GM23338 (cell line): ENCODE results near the gene FHIT. TPM values are rescaled to one million over a fixed set of nuclear protein-coding genes. Genes with fewer than 3 reads are reported as not detected.

ENCODE experiments used
- ATAC-seq: fragments of 200-7000 bp; cut with Tn5 transposase; 3 replicates; pipeline ENCODE4 v1.9.1; 2020
- DNase-seq: peaks from one replicate; pipeline ENCODE4 v3.0.0-alpha.2; 2015; ENCODE audit warnings: low spot score
- H2AFZ ChIP-seq: fragments of 200-600 bp; sonication (generic); 2 replicates; pipeline ENCODE4 v1.8.0; 2016; ENCODE audit warnings: antibody characterized with exemption, mild to moderate bottlenecking, moderate library complexity
- H3F3A ChIP-seq: fragments of 200-600 bp; sonication (generic); replicated peaks from 2 replicates; pipeline ENCODE4 v1.8.0; 2017; ENCODE audit warnings: antibody characterized with exemption, mixed run types, low read depth
- H3K27ac ChIP-seq: fragments of 200-600 bp; sonication (generic); 2 replicates; pipeline ENCODE4 v1.6.1; 2016; ENCODE audit warnings: low read depth
- H3K27me3 ChIP-seq: fragments of 200-600 bp; sonication (generic); 2 replicates; pipeline ENCODE4 v1.8.0; 2016; ENCODE audit warnings: mild to moderate bottlenecking, mixed run types, moderate library complexity; ENCODE audit not compliant: insufficient read depth
- H3K36me3 ChIP-seq: fragments of 200-600 bp; sonication (generic); 2 replicates; pipeline ENCODE4 v1.8.0; 2016; ENCODE audit warnings: mild to moderate bottlenecking; ENCODE audit not compliant: insufficient read depth
- H3K4me1 ChIP-seq: fragments of 200-600 bp; sonication (generic); 2 replicates; pipeline ENCODE4 v1.8.0; 2016; ENCODE audit warnings: mild to moderate bottlenecking, moderate library complexity; ENCODE audit not compliant: insufficient read depth
- H3K4me2 ChIP-seq: fragments of 200-600 bp; sonication (generic); 2 replicates; pipeline ENCODE4 v1.7.1; 2017; ENCODE audit warnings: mixed run types
- H3K4me3 ChIP-seq: fragments of 200-600 bp; sonication (generic); 2 replicates; pipeline ENCODE4 v1.6.1; 2016; ENCODE audit warnings: mixed run types
- H3K79me2 ChIP-seq: fragments of 200-600 bp; sonication (generic); replicated peaks from 2 replicates; pipeline ENCODE4 v1.8.0; 2017; ENCODE audit warnings: mild to moderate bottlenecking; ENCODE audit not compliant: insufficient read depth
- H3K9me2 ChIP-seq: fragments of 200-600 bp; sonication (generic); 2 replicates; pipeline ENCODE4 v1.8.0; 2017; ENCODE audit not compliant: insufficient read depth
- H4K20me1 ChIP-seq: fragments of 200-600 bp; sonication (generic); replicated peaks from 2 replicates; pipeline ENCODE4 v1.8.0; 2017; ENCODE audit warnings: mild to moderate bottlenecking; ENCODE audit not compliant: insufficient read depth
- H3K27ac Mint-ChIP-seq: 2 replicates; pipeline ENCODE4 v1.8.0; 2020; ENCODE audit warnings: inconsistent platforms, mild to moderate bottlenecking, moderate library complexity, mixed read lengths
- H3K27me3 Mint-ChIP-seq: 3 replicates; pipeline ENCODE4 v1.8.0; 2022; ENCODE audit warnings: low read depth, mild to moderate bottlenecking, moderate library complexity, mixed read lengths, inconsistent platforms; ENCODE audit not compliant: insufficient read depth, poor library complexity
- H3K36me3 Mint-ChIP-seq: 3 replicates; pipeline ENCODE4 v1.8.0; 2021; ENCODE audit warnings: low read depth, mild to moderate bottlenecking, inconsistent platforms, moderate library complexity, mixed read lengths
- H3K4me1 Mint-ChIP-seq: 3 replicates; pipeline ENCODE4 v1.8.0; 2020; ENCODE audit warnings: mild to moderate bottlenecking, inconsistent platforms, mixed read lengths
- H3K4me3 Mint-ChIP-seq: 3 replicates; pipeline ENCODE4 v1.8.0; 2021; ENCODE audit warnings: moderate library complexity, mild to moderate bottlenecking, inconsistent platforms, mixed read lengths
- H3K9me3 Mint-ChIP-seq: 3 replicates; pipeline ENCODE4 v1.8.0; 2020; ENCODE audit warnings: moderate library complexity, mild to moderate bottlenecking, inconsistent platforms, mixed read lengths
- CREB1 ChIP-seq: fragments of 250-450 bp; sonication (Bioruptor Pico); IDR thresholded peaks from 2 replicates; pipeline ENCODE4 v1.5.0; 2020; ENCODE audit warnings: low read depth, mild to moderate bottlenecking, moderate library complexity
- CTCF ChIP-seq, 2 experiments: fragments of 200-600 bp in 1 of 2; sonication (generic) in 1 of 2; conservative IDR thresholded peaks; 2 replicates each; pipeline versions ENCODE4 v1.5.1 to v1.6.1; 2016 to 2017; ENCODE audit warnings: antibody characterized with exemption in 2 of 2, low read depth in 2 of 2, mild to moderate bottlenecking in 2 of 2, moderate library complexity in 1 of 2
- ETS1 ChIP-seq: IDR thresholded peaks from 2 replicates; pipeline ENCODE4 v1.6.1; 2016; ENCODE audit warnings: antibody characterized with exemption
- EZH2 ChIP-seq: fragments of 200-600 bp; sonication (generic); IDR thresholded peaks from one replicate; pipeline ENCODE4 v1.8.0; 2017; ENCODE audit warnings: antibody characterized with exemption, mild to moderate bottlenecking, low read depth; ENCODE audit not compliant: unreplicated experiment
- EZH2phosphoT487 ChIP-seq: fragments of 200-600 bp; sonication (generic); IDR thresholded peaks from one replicate; pipeline ENCODE4 v1.8.1; 2018; ENCODE audit warnings: antibody characterized with exemption; ENCODE audit not compliant: unreplicated experiment
- JUNB ChIP-seq: IDR thresholded peaks from one replicate; pipeline ENCODE4 v1.6.1; 2016; ENCODE audit warnings: antibody characterized with exemption; ENCODE audit not compliant: unreplicated experiment
- NANOG ChIP-seq: IDR thresholded peaks from 2 replicates; pipeline ENCODE4 v1.6.1; 2016; ENCODE audit warnings: antibody characterized with exemption, borderline replicate concordance
- POLR2AphosphoS5 ChIP-seq: IDR thresholded peaks from 2 replicates; pipeline ENCODE4 v1.6.1; 2016; ENCODE audit warnings: antibody characterized with exemption, low read depth
- STAT1 ChIP-seq: IDR thresholded peaks from one replicate; pipeline ENCODE4 v1.6.1; 2016; ENCODE audit warnings: antibody characterized with exemption; ENCODE audit not compliant: unreplicated experiment
- ZNF114 ChIP-seq: fragments of 250-450 bp; sonication (Bioruptor Pico); IDR thresholded peaks from 2 replicates; pipeline ENCODE4 v1.5.0; 2020; ENCODE audit warnings: mild to moderate bottlenecking, moderate library complexity
- ZNF331 ChIP-seq: fragments of 250-450 bp; sonication (Bioruptor Pico); IDR thresholded peaks from 2 replicates; pipeline ENCODE4 v1.5.0; 2020; ENCODE audit warnings: low read depth, mild to moderate bottlenecking, moderate library complexity
- ZNF462 ChIP-seq: fragments of 250-450 bp; sonication (Bioruptor Pico); IDR thresholded peaks from 2 replicates; pipeline ENCODE4 v1.5.0; 2020; ENCODE audit warnings: mild to moderate bottlenecking, moderate library complexity
- polyA plus RNA-seq: library from polyadenylated mRNA; unstranded; fragments of >200 nt; fragmentation: Nextera tagmentation; extraction: Ambion mirVana; gene quantifications from 2 replicates; pipeline ENCODE4 v1.2.1, GENCODE V29; 2016
- total RNA-seq: library from RNA; depleted of rRNA; stranded (reverse); fragments of >200 nt; shearing (Covaris generic); gene quantifications from 2 replicates; pipeline ENCODE4 v1.2.3, GENCODE V29; 2014
- TF ChIP-seq, protein P1 (sequence below): IDR thresholded peaks from one replicate; pipeline ENCODE4 v1.6.1; 2018; ENCODE audit warnings: antibody characterized with exemption; ENCODE audit not compliant: unreplicated experiment

FHIT gene
- total and polyA plus RNA-seq, 2 experiments from 2014 or later, result 3.0 to 8.3 TPM

DNA sequence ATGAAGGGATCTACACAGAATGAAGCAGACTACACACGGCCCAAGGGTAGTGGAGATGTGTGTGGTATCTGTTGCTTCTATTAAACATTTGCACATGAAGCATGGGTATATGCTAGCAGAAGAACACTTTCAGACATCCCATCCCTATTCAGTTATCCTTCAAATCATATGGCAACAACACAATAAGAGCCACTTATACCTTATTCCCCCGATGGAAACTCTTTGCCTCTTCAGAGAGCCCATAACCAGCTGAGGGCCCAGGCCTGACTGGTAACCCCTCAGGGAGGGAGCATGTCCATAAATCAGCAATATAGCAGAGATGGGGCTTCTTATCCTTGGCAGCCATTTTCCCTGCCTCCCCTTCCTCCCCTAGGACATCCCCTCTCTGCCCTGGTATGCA lies 210.6 kb downstream of the FHIT start:
- H3K4me1 ChIP-seq, result no peaks in the 10 kb centered on the region
- no peak overlapping the region for H3K27ac Mint-ChIP-seq
- peaks cover 19% of the 10 kb centered on the region for H3K9me3 Mint-ChIP-seq
- H3F3A ChIP-seq, result no peaks in the 10 kb centered on the region
- peaks cover 40% of the 10 kb centered on the region; the same call in 2 of the 3 replicates for H3K36me3 Mint-ChIP-seq
- H3K27me3 ChIP-seq, result no peaks in the 10 kb centered on the region
- no peaks in the 10 kb centered on the region for H4K20me1 ChIP-seq
- H3K27ac ChIP-seq, result no peak overlapping the region
- no peak overlapping the region for H3K4me3 ChIP-seq
- H3K9me2 ChIP-seq, result no peaks in the 10 kb centered on the region
- peaks cover 3% of the 10 kb centered on the region for H3K27me3 Mint-ChIP-seq
- H3K4me3 Mint-ChIP-seq, result no peak overlapping the region
- no peak overlapping the region for H2AFZ ChIP-seq
- H3K4me2 ChIP-seq, result no peak overlapping the region
- TF ChIP-seq CREB1 (CRISPR knock-in tag), result no peak
- TF ChIP-seq EZH2, result no peak
- TF ChIP-seq JUNB, result no peak
- TF ChIP-seq ZNF114 (CRISPR knock-in tag), result no peak
- TF ChIP-seq STAT1, result no peak
- no peak for TF ChIP-seq ZNF331 (CRISPR knock-in tag)
- TF ChIP-seq, protein P1, sequence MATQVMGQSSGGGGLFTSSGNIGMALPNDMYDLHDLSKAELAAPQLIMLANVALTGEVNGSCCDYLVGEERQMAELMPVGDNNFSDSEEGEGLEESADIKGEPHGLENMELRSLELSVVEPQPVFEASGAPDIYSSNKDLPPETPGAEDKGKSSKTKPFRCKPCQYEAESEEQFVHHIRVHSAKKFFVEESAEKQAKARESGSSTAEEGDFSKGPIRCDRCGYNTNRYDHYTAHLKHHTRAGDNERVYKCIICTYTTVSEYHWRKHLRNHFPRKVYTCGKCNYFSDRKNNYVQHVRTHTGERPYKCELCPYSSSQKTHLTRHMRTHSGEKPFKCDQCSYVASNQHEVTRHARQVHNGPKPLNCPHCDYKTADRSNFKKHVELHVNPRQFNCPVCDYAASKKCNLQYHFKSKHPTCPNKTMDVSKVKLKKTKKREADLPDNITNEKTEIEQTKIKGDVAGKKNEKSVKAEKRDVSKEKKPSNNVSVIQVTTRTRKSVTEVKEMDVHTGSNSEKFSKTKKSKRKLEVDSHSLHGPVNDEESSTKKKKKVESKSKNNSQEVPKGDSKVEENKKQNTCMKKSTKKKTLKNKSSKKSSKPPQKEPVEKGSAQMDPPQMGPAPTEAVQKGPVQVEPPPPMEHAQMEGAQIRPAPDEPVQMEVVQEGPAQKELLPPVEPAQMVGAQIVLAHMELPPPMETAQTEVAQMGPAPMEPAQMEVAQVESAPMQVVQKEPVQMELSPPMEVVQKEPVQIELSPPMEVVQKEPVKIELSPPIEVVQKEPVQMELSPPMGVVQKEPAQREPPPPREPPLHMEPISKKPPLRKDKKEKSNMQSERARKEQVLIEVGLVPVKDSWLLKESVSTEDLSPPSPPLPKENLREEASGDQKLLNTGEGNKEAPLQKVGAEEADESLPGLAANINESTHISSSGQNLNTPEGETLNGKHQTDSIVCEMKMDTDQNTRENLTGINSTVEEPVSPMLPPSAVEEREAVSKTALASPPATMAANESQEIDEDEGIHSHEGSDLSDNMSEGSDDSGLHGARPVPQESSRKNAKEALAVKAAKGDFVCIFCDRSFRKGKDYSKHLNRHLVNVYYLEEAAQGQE, result no peak
- TF ChIP-seq EZH2phosphoT487, result no peak
- no peak for TF ChIP-seq ETS1
- no peak for TF ChIP-seq POLR2AphosphoS5
- TF ChIP-seq NANOG, result no peak
- TF ChIP-seq ZNF462, result no peak
- TF ChIP-seq CTCF (conservative IDR thresholded peaks at IDR 0.05; ENCODE audit: low read depth in 2 of 2), result no peak
- H3K36me3 ChIP-seq, result peaks cover 15% of the 10 kb centered on the region
- ATAC-seq (no peak), DNase-seq (no peak)
- H3K79me2 ChIP-seq, result no peaks in the 10 kb centered on the region
- no peaks in the 10 kb centered on the region for H3K4me1 Mint-ChIP-seq
